Progenitor cell of endocrine pancreas (in vitro differentiated cells): ENCODE results near the gene CNST. TPM values are rescaled to one million over a fixed set of nuclear protein-coding genes. Genes with fewer than 3 reads are reported as not detected.

ENCODE experiments used
- DNase-seq: peaks from one replicate; pipeline ENCODE4 v3.0.0; 2021; ENCODE audit warnings: low spot score; ENCODE audit not compliant: unreplicated experiment
- H3K27ac Mint-ChIP-seq: 2 replicates; pipeline ENCODE4 v1.8.0; 2021; ENCODE audit warnings: mild to moderate bottlenecking, moderate library complexity, mixed read lengths
- H3K27me3 Mint-ChIP-seq: 2 replicates; pipeline ENCODE4 v1.8.0; 2021; ENCODE audit warnings: mixed read lengths
- H3K36me3 Mint-ChIP-seq: 2 replicates; pipeline ENCODE4 v1.8.0; 2022; ENCODE audit warnings: mixed read lengths; ENCODE audit not compliant: insufficient read depth
- H3K4me1 Mint-ChIP-seq: 2 replicates; pipeline ENCODE4 v1.8.0; 2021; ENCODE audit warnings: low read depth, mixed read lengths
- H3K4me3 Mint-ChIP-seq: 2 replicates; pipeline ENCODE4 v1.8.0; 2021; ENCODE audit warnings: low read depth, mild to moderate bottlenecking, moderate library complexity, mixed read lengths
- H3K9me3 Mint-ChIP-seq: 2 replicates; pipeline ENCODE4 v1.8.0; 2021; ENCODE audit warnings: low read depth, mixed read lengths
- total RNA-seq: library from RNA; stranded (reverse); gene quantifications from 2 replicates; pipeline ENCODE4 v1.2.1, GENCODE V29; 2021
- TF ChIP-seq, protein P1 (sequence below): fragments of 200-600 bp; sonication (generic); IDR thresholded peaks from one replicate; pipeline ENCODE4 v1.5.0; 2021; ENCODE audit warnings: antibody characterized with exemption, mild to moderate bottlenecking; ENCODE audit not compliant: unreplicated experiment

Gene CNST
- total RNA-seq, 1 donor from 2014 or later = 28.3 TPM

- Mint-ChIP-seq H3K9me3 (peaks cover 8% of the 10 kb centered on the region), H3K4me3 (no peak overlapping the region), H3K27me3 (no peaks in the 10 kb centered on the region), H3K36me3 (peaks cover 21% of the 10 kb centered on the region), H3K4me1 (peaks cover 23% of the 10 kb centered on the region), H3K27ac (peak overlapping the region; percentile 71)
- no peak for DNase-seq
- TF ChIP-seq, protein P1, sequence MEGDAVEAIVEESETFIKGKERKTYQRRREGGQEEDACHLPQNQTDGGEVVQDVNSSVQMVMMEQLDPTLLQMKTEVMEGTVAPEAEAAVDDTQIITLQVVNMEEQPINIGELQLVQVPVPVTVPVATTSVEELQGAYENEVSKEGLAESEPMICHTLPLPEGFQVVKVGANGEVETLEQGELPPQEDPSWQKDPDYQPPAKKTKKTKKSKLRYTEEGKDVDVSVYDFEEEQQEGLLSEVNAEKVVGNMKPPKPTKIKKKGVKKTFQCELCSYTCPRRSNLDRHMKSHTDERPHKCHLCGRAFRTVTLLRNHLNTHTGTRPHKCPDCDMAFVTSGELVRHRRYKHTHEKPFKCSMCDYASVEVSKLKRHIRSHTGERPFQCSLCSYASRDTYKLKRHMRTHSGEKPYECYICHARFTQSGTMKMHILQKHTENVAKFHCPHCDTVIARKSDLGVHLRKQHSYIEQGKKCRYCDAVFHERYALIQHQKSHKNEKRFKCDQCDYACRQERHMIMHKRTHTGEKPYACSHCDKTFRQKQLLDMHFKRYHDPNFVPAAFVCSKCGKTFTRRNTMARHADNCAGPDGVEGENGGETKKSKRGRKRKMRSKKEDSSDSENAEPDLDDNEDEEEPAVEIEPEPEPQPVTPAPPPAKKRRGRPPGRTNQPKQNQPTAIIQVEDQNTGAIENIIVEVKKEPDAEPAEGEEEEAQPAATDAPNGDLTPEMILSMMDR = no peak
Observed at GRCh38 chr1:246618240-246618808, 52.1 kb downstream of the CNST start.

DNA sequence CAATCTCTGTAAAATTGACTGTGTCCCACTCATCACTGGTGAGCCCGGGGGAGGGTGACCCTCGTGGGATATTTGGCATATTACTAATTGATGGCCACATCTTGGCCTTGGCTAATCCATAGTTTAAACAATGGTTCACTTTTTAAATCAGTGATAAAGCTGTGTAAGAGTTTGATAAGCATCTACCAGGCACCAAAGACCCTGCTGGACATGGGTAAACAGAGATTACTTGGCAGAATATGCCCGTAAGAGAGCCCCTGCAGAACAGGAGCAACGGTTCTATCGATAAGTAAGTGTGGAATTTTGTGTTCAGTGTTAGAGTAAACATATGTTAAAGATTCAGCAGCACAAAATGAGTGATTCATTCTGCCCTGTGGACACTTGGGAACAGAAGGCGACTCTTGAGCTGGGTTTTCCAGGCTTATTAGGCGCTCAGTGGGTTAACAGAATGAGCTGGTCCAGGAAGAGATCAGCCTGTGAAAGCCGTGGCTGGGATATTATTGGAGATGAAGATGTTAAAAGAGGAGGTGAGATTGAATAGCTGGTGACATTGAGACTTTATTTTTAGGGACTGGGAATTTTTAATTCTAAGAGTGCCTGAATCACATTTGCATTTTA lies 55.9 kb downstream of the CNST start:
- peaks cover 36% of the 10 kb centered on the region for H3K36me3 Mint-ChIP-seq
- H3K4me1 Mint-ChIP-seq = peaks cover 23% of the 10 kb centered on the region
- H3K9me3 Mint-ChIP-seq = peaks cover 8% of the 10 kb centered on the region
- peak overlapping the region; percentile 88 for H3K27ac Mint-ChIP-seq
- no peaks in the 10 kb centered on the region for H3K27me3 Mint-ChIP-seq
- H3K4me3 Mint-ChIP-seq = no peak overlapping the region
- no peak for DNase-seq
- TF ChIP-seq, protein P1 = no peak

- H3K36me3 Mint-ChIP-seq = peaks cover 40% of the 10 kb centered on the region
- no peak overlapping the region for H3K4me3 Mint-ChIP-seq
- no peak for DNase-seq
- H3K9me3 Mint-ChIP-seq = peaks cover 8% of the 10 kb centered on the region
- peaks cover 9% of the 10 kb centered on the region for H3K4me1 Mint-ChIP-seq
- H3K27me3 Mint-ChIP-seq = no peaks in the 10 kb centered on the region
- no peak overlapping the region for H3K27ac Mint-ChIP-seq
- TF ChIP-seq, protein P1 = no peak
Observed at GRCh38 chr1:246624091-246624490, 57.8 kb downstream of the CNST start.

DNA sequence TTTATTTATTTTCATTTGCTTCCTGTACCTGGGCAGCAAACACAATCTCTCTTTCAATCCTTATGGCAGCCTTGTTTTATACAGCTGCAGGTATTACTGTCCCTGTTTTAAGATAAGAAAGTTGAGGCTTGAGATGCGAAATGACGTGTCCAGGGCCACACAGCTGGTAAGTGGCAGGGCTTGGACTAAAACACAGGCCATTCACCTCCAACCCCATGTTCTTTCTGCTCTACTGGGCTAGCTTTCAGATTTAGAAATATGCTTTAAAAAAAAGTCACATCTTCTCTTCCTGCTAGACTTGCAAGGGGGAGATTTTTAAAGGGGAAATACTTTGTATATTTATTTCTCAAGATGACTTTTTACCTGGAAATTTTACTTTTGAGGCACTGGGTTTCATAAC lies 62.8 kb downstream of the CNST start:
- Mint-ChIP-seq H3K27ac (no peak overlapping the region), H3K4me1 (peaks cover 14% of the 10 kb centered on the region), H3K4me3 (no peak overlapping the region), H3K27me3 (no peaks in the 10 kb centered on the region), H3K9me3 (no peaks in the 10 kb centered on the region), H3K36me3 (peaks cover 31% of the 10 kb centered on the region)
- no peak for DNase-seq
- TF ChIP-seq, protein P1 = no peak

- TF ChIP-seq, protein P1 = no peak
- Mint-ChIP-seq H3K9me3 (no peaks in the 10 kb centered on the region), H3K36me3 (peaks cover 35% of the 10 kb centered on the region), H3K27me3 (no peaks in the 10 kb centered on the region), H3K27ac (peak overlapping the region; percentile 13), H3K4me1 (peaks cover 12% of the 10 kb centered on the region), H3K4me3 (no peak overlapping the region)
- no peak for DNase-seq
Observed at GRCh38 chr1:246629976-246630375, 63.7 kb downstream of the CNST start.
